TTC549 (cell line): ENCODE data around the gene DHX15.

Experiments
- FAIRE-seq: peaks from 2 replicates; lab custom pipeline; 2012; peaks lifted over from hg19 to GRCh38; lab: Jason Lieb, UNC

DHX15 gene

DNA sequence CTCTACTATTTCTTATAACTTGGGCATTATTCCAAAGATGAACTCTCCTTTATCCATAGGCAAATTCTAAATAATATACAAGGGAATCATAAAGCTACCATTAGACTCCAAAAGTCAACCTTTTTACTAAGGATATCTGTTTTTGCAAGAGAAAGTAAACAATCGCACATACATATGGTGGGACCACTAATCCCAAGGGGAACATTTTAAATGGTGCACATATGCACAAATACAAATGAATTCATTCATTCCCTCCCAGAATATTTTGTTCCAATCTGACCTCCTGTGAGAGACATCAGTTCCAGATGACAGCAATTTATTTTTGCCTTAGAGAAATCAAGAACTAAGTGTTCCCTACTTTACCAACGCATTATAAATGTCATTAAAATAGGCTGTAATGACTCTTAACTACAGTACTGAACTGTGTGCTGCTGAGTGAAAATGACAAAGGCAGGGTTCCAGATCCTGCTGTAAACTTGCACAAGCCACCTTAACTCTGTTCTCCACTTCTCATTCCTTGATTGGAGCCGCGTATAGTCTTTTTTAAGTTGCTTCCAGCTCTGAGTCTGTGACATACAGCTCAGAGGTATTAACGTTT is 2.0 kb downstream of the DHX15 start:
- FAIRE-seq = no peak

DNA sequence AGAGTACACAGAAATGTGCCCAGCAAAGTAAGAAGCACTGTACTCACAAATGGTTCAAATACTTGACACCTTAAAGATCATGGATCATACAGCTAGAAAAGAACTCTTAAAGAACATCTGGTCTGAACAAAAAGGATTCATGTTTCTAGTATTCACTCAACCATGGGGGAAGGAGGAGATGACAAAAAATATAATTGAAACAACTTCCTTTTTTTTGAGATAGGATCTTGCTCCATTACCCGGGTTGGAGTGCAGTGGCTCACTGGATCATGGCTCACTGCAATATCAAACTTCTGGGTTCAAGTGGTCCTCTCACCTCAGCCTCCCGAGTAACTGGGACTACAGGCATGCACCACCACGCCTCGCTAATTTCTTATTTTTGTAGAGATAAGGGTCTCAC is 6.0 kb downstream of the DHX15 start:
- no peak for FAIRE-seq

- no peak for FAIRE-seq
Observed at GRCh38 chr4:24576276-24576675, 8.1 kb downstream of the DHX15 start.

DNA sequence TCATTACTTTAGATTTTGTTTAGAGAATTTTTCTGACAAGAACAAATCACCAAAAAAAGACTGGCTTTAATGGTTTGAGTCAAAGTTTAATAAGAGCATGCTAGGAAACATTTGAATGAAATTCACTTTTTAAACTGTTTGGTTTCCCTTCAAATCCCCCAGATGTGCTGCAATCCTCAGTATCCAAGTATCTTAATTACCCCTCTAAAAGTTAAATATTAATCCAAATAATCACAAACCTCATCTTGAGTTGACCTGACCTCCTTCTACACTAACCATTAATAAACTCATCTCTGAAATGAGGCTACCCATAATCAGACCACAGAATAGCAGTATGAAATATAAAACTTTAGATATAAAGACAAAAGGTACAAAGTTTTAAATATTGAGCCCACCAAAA is 10.1 kb downstream of the DHX15 start:
- FAIRE-seq = no peak

DNA sequence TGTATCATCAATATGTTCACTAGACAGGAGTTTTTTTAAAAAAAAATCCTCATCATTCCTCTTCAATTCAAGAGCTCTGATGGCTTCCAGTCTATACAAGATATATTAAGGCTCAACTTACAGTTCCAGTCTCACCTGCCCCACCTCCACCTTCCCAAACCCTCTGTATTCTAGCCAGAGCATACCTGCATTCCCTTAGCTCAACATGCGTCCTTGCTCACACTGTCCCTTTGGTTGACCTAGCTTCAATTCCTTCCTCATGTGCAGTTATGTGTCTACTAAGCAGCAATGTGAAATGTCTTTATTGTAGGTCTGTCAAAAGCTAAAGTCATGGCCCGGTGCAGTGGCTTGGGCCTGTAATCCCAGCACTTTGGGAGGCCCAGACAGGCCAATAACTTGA is 10.8 kb downstream of the DHX15 start:
- FAIRE-seq = no peak

GRCh38 chr4:24570574-24571236 is 13.6 kb downstream of the DHX15 start:
- no peak for FAIRE-seq

GRCh38 chr4:24570172-24570571 is 14.2 kb downstream of the DHX15 start:
- no peak for FAIRE-seq

DNA sequence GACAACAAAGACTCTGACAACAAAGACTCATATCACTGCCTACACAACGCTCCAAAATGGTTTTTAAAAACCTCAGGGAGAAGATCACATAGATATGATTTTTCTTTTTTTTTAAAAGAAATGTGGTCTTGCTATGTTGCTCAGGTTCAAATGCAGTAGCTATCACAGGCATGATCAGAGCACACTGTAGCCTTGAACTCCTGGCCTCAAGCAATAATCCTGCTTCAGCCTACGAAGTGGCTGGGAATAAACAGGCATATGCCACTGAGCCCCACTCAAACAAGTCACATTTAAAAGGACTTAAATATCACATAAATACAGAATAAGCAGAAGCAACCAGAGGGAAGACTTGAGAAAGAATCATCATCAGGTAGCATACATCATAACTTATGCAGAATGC is 14.7 kb downstream of the DHX15 start:
- no peak for FAIRE-seq

DNA sequence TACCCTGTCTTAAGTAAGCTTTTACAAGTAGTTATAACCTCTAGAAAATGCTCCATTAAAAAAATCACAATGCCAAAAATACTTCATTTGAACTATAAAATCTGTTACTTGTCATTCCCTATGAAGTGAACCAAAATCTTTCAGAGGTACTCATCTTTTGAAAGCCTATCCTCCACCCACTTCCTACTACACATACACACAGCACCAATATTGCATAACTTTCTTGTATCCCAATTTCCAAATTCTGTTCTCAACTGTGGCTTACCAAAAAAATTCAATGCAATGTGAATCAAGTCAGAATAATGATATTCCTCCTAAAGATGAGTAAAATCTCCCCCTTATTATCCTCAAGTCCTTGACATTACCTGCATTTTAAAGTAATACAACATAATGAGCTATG is 15.9 kb downstream of the DHX15 start:
- FAIRE-seq = no peak

GRCh38 chr4:24565054-24565453 is 19.3 kb downstream of the DHX15 start:
- no peak for FAIRE-seq

GRCh38 chr4:24564488-24564887 is 19.9 kb downstream of the DHX15 start:
- FAIRE-seq = no peak

- no peak for FAIRE-seq
Observed at GRCh38 chr4:24561438-24562139, 22.8 kb downstream of the DHX15 start.

DNA sequence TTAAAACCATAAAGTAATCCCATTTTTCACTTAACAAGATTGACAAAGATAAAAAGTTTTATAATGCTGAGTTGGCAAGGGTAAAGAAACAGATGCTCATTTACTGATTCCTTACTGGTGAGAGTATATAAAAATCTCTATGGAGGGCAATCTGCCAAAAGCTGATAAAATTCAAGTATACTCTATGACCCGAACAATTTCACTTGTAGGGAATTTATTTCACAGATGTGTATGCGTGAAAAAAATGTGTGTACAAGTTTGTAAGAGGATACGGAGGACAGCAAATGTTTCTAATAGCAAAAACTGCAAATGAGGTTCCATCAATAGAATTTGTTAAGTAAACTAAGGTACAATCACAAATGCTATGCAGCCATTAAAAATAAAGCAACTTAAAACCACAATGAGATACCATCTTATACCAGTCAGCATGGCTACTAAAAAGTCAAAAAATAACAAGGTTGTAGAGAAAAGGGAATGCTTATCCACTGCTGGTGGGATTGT is 23.4 kb downstream of the DHX15 start:
- no peak for FAIRE-seq

DNA sequence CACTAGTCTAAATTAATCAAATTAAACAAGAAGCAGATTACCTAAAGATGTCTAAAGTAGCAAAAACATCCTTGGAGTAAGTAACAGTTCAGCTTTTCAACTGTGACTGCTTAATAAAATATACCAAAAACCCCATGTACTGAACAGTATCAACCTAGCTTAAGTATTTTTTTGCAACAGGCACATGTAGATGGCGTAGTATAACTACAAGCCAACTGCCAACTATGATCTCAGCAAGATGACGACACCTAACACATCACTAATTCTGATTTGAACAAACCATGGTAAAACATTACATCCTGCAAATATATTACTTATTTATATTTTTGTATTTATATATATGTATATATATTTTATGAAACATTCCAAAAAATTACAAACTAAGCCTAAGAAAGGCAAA is 24.5 kb downstream of the DHX15 start:
- FAIRE-seq = no peak

GRCh38 chr4:24559032-24559821 is 25.1 kb downstream of the DHX15 start:
- FAIRE-seq = no peak

GRCh38 chr4:24557026-24558025 is 27.0 kb downstream of the DHX15 start:
- FAIRE-seq = no peak

- no peak for FAIRE-seq
Observed at GRCh38 chr4:24551492-24552289, 32.7 kb downstream of the DHX15 start.

GRCh38 chr4:24550441-24551175 is 33.7 kb downstream of the DHX15 start:
- no peak for FAIRE-seq

DNA sequence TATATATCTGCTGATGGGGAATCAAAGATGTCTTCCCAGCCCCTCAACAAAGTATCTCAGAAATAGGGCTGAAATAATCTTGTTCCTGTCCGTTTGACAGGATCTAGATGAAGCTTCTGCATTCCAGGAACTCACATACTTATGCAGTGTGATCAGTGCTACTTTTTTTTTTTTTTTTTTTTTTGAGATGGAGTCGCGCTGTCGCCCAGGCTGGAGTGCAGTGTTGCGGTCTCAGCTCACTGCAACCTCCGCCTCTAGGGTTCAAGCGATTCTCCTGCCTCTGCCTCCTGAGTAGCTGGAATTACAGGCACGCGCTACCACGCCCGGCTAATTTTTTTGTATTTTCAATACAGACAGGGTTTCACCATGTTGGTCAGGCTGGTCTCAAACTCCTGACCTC is 36.4 kb downstream of the DHX15 start:
- no peak for FAIRE-seq
